Measurements from ENCODE around the gene CFAP74. TPM values are rescaled to one million over a fixed set of nuclear protein-coding genes. Genes with fewer than 3 reads are reported as not detected.

CFAP74 gene
- total RNA-seq, 1 experiment from 2014 or later: not detected

DNA sequence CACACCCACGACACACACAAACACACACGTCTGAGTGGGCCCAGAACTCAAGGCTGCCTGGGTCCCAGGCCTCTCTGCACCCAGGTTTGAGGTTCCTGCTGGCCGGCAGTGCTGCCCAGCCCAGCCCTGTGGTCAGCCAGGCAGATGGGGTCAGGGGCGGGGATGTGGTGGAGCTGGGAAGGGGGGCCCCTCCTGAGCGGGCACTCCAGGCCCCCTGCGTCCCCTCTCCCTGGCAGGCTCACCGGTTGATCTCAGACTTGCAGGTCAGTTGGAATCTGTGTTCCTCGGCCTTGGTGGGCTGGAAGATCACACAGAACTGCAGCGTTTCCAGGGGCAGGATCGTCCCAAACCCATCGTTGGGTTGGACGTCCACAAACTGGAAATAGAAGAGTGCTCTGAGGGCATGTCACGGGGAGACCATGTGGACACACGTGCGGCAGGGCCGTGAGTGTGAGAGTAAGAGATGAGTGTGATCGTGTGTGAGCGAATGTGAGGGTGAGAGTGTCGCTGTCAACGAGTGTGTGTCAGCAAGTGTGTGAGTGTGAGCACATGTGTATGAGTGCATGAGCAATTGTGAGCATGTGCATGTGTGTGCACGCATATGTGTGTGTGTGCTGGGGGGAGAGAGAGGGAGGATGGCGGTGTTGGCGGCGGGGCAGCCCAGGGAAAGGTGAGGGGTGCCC, 64.8 kb downstream of the CFAP74 start:
- no peaks in the 10 kb centered on the region for H3K27me3 ChIP-seq (replicated peaks; ENCODE audit: insufficient read depth, low read depth, low read length, poor library complexity)
- no peaks in the 10 kb centered on the region for H3K36me3 ChIP-seq (ENCODE audit: insufficient read depth, low read length, poor library complexity, severe bottlenecking)
- H3K4me3 ChIP-seq (ENCODE audit: low read depth, low read length, poor library complexity, severe bottlenecking): no peak overlapping the region
- no TSS peak for BruUV-seq (replicated peaks)
- no peaks in the 10 kb centered on the region for H3K4me1 ChIP-seq (ENCODE audit: insufficient read depth, low read length, poor library complexity, severe bottlenecking)
- intact Hi-C loops (cut with micrococcal nuclease; ENCODE audit: unreplicated experiment): no loop called here
- TF ChIP-seq CTCF (conservative IDR thresholded peaks at IDR 0.05; ENCODE audit: low read depth, low read length) (no peak), EZH2 (IDR thresholded peaks at IDR 0.05; ENCODE audit: borderline replicate concordance, low read depth, low read length, poor library complexity, severe bottlenecking) (no peak)
- ChIA-PET POLR2A (ENCODE audit: low non-redundant PET) (no interaction called here), CTCF (no interaction called here)
- no peak overlapping the region for H3K27ac ChIP-seq (ENCODE audit: low read depth, low read length, poor library complexity, severe bottlenecking)
- no peaks in the 10 kb centered on the region for H3K9me3 ChIP-seq (ENCODE audit: low read depth, low read length, poor library complexity, severe bottlenecking)
- no peak for DNase-seq (ENCODE audit: low spot score)

GRCh38 chr1:1938276-1938573, 65.4 kb downstream of the CFAP74 start:
- BruUV-seq (replicated peaks): no TSS peak
- Histone ChIP-seq H3K4me1 (ENCODE audit: insufficient read depth, low read length, poor library complexity, severe bottlenecking) (no peaks in the 10 kb centered on the region), H3K4me3 (ENCODE audit: low read depth, low read length, poor library complexity, severe bottlenecking) (no peak overlapping the region), H3K27ac (ENCODE audit: low read depth, low read length, poor library complexity, severe bottlenecking) (no peak overlapping the region), H3K9me3 (ENCODE audit: low read depth, low read length, poor library complexity, severe bottlenecking) (no peaks in the 10 kb centered on the region), H3K27me3 (replicated peaks; ENCODE audit: insufficient read depth, low read depth, low read length, poor library complexity) (no peaks in the 10 kb centered on the region), H3K36me3 (ENCODE audit: insufficient read depth, low read length, poor library complexity, severe bottlenecking) (no peaks in the 10 kb centered on the region)
- intact Hi-C loops (cut with micrococcal nuclease; ENCODE audit: unreplicated experiment): no loop called here
- ChIA-PET CTCF (no interaction called here), POLR2A (ENCODE audit: low non-redundant PET) (no interaction called here)
- DNase-seq (ENCODE audit: low spot score): no peak
- TF ChIP-seq EZH2 (IDR thresholded peaks at IDR 0.05; ENCODE audit: borderline replicate concordance, low read depth, low read length, poor library complexity, severe bottlenecking) (no peak), CTCF (conservative IDR thresholded peaks at IDR 0.05; ENCODE audit: low read depth, low read length) (no peak)

- CTCF ChIA-PET: no interaction called here
- no TSS peak for BruUV-seq (replicated peaks)
- no peak for TF ChIP-seq EZH2 (IDR thresholded peaks at IDR 0.05; ENCODE audit: borderline replicate concordance, low read depth, low read length, poor library complexity, severe bottlenecking)
- no peak for TF ChIP-seq CTCF (conservative IDR thresholded peaks at IDR 0.05; ENCODE audit: low read depth, low read length)
- Histone ChIP-seq H3K36me3 (ENCODE audit: insufficient read depth, low read length, poor library complexity, severe bottlenecking) (no peaks in the 10 kb centered on the region), H3K4me1 (ENCODE audit: insufficient read depth, low read length, poor library complexity, severe bottlenecking) (no peaks in the 10 kb centered on the region), H3K27ac (ENCODE audit: low read depth, low read length, poor library complexity, severe bottlenecking) (no peak overlapping the region), H3K4me3 (ENCODE audit: low read depth, low read length, poor library complexity, severe bottlenecking) (no peak overlapping the region), H3K9me3 (ENCODE audit: low read depth, low read length, poor library complexity, severe bottlenecking) (no peaks in the 10 kb centered on the region), H3K27me3 (replicated peaks; ENCODE audit: insufficient read depth, low read depth, low read length, poor library complexity) (no peaks in the 10 kb centered on the region)
- POLR2A ChIA-PET (ENCODE audit: low non-redundant PET): no interaction called here
- no peak for DNase-seq (ENCODE audit: low spot score)
- intact Hi-C loops (cut with micrococcal nuclease; ENCODE audit: unreplicated experiment): no loop called here
These were observed 65.9 kb downstream of the CFAP74 start for GRCh38 chr1:1937549-1938275.
